Prostate gland (tissue), 2 donors: ENCODE measurements around the gene PIM3.

Experiments used
- CTCF ChIP-seq, 4 experiments: fragments of 200-600 bp in 2 of 4; fragments of 450-650 bp in 2 of 4; sonication (generic) in 2 of 4; IDR thresholded peaks; 1 replicate in 3 of 4; 2 replicates in 1 of 4; pipeline ENCODE4 v1.5.1; 2016 to 2019; ENCODE audit warnings: antibody characterized with exemption in 4 of 4, mild to moderate bottlenecking in 2 of 4, moderate library complexity in 2 of 4
- POLR2A ChIP-seq: fragments of 450-650 bp; IDR thresholded peaks from one replicate; pipeline ENCODE4 v1.6.1; 2016; ENCODE audit warnings: antibody characterized with exemption, mild to moderate bottlenecking

- TF ChIP-seq CTCF (IDR thresholded peaks at IDR 0.05): peak; percentile 47 to 91 (median 80)
- peak; percentile 63 for TF ChIP-seq POLR2A
Measured at GRCh38 chr22:49930596-49931412, 29.8 kb upstream of the PIM3 start.
